Endodermal cell (in vitro differentiated cells): ENCODE data around the gene WDSUB1. TPM values are rescaled to one million over a fixed set of nuclear protein-coding genes. Genes with fewer than 3 reads are reported as not detected.
A peak's percentile ranks its signal among the peaks of the same experiment; 100 is the strongest.

Experiments
- DNase-seq: peaks from one replicate; pipeline ENCODE4 v3.0.0-alpha.2; 2017
- H3K27ac ChIP-seq: 2 replicates; pipeline ENCODE4 v1.5.1; 2013; ENCODE audit warnings: mild to moderate bottlenecking, low read depth, low read length, moderate library complexity
- H3K27me3 ChIP-seq: 2 replicates; pipeline ENCODE4 v1.6.1; 2013; ENCODE audit warnings: mild to moderate bottlenecking, low read length, moderate library complexity; ENCODE audit not compliant: insufficient read depth, control insufficient read depth, poor library complexity, severe bottlenecking
- H3K36me3 ChIP-seq: 2 replicates; pipeline ENCODE4 v1.7.0; 2013; ENCODE audit warnings: mild to moderate bottlenecking, low read length, moderate library complexity; ENCODE audit not compliant: control insufficient read depth, insufficient read depth
- H3K4me1 ChIP-seq: one replicate; pipeline ENCODE4 v1.7.0; 2013; ENCODE audit warnings: low read length; ENCODE audit not compliant: control insufficient read depth, insufficient read depth
- H3K4me3 ChIP-seq: 2 replicates; pipeline ENCODE4 v1.5.1; 2013; ENCODE audit warnings: mild to moderate bottlenecking, low read length, moderate library complexity
- H3K9ac ChIP-seq: 2 replicates; pipeline ENCODE4 v1.6.1; 2013; ENCODE audit warnings: mild to moderate bottlenecking, low read length, moderate library complexity; ENCODE audit not compliant: poor library complexity, severe bottlenecking; ENCODE audit errors: extremely low read depth
- H3K9me3 ChIP-seq: 2 replicates; pipeline ENCODE4 v1.6.1; 2013; ENCODE audit warnings: mild to moderate bottlenecking, low read length, moderate library complexity; ENCODE audit not compliant: control insufficient read depth
- H3K27ac Mint-ChIP-seq: 2 replicates; pipeline ENCODE4 v1.8.0; 2020; ENCODE audit warnings: mixed read lengths
- H3K27me3 Mint-ChIP-seq: 2 replicates; pipeline ENCODE4 v1.8.0; 2021; ENCODE audit warnings: mild to moderate bottlenecking, mixed read lengths; ENCODE audit not compliant: insufficient read depth
- H3K36me3 Mint-ChIP-seq: 2 replicates; pipeline ENCODE4 v1.8.0; 2020; ENCODE audit warnings: low read depth, mixed read lengths
- H3K4me1 Mint-ChIP-seq: 2 replicates; pipeline ENCODE4 v1.8.0; 2020; ENCODE audit warnings: mixed read lengths
- H3K4me3 Mint-ChIP-seq: 2 replicates; pipeline ENCODE4 v1.8.0; 2020; ENCODE audit warnings: mild to moderate bottlenecking, moderate library complexity, mixed read lengths
- H3K9me3 Mint-ChIP-seq: 2 replicates; pipeline ENCODE4 v1.8.0; 2020; ENCODE audit warnings: mild to moderate bottlenecking, mixed read lengths
- WGBS, 2 experiments: methylation state at CpG; one replicate each; pipeline versions ENCODE4 v1.1.5 to v1.1.7; 2013; ENCODE audit warnings: missing lambda C conversion rate in 2 of 2, mixed read lengths in 1 of 2; ENCODE audit not compliant: insufficient coverage in 1 of 2, insufficient read length in 1 of 2; 5-methylcytosine and 5-hydroxymethylcytosine counted together
- long read RNA-seq, 4 experiments: library from polyadenylated mRNA in 2 of 4; library from RNA in 1 of 4; library from capped mRNA in 1 of 4; stranded (forward) in 3 of 4; unstranded in 1 of 4; transcript quantifications; one replicate each; pipeline ENCODE4 v2.0.0, GENCODE V29; 2020 to 2021; ENCODE audit warnings: inconsistent platforms in 1 of 4
- polyA plus RNA-seq, 2 experiments: library from polyadenylated mRNA; stranded (reverse); fragments of 50-300 nt; gene quantifications; one replicate each; pipeline ENCODE4 v1.2.3, GENCODE V29; 2013
- total RNA-seq, 2 donors: library from RNA; stranded (reverse); fragmentation: NEBNext Ultra II Directional in 1 of 2; extraction: Animal tissue kit (Norgen Biotek cat#: 25700) in 1 of 2; gene quantifications; 2 replicates in 1 of 2; 3 replicates in 1 of 2; pipeline ENCODE4 v1.2.1, GENCODE V29; 2021
- TF ChIP-seq, protein P1 (sequence below): fragments of 200-600 bp; sonication (generic); conservative IDR thresholded peaks from 2 replicates; pipeline ENCODE4 v1.5.0; 2021; ENCODE audit warnings: antibody characterized with exemption, mild to moderate bottlenecking

Gene WDSUB1, protein sequence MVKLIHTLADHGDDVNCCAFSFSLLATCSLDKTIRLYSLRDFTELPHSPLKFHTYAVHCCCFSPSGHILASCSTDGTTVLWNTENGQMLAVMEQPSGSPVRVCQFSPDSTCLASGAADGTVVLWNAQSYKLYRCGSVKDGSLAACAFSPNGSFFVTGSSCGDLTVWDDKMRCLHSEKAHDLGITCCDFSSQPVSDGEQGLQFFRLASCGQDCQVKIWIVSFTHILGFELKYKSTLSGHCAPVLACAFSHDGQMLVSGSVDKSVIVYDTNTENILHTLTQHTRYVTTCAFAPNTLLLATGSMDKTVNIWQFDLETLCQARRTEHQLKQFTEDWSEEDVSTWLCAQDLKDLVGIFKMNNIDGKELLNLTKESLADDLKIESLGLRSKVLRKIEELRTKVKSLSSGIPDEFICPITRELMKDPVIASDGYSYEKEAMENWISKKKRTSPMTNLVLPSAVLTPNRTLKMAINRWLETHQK
- 10 to 100 TPM; 10.7 to 14.7 TPM for total RNA-seq
- 7.1 TPM for polyA plus RNA-seq (2013, experiment 1 of 2)
- 6.4 TPM for polyA plus RNA-seq (2013, experiment 2 of 2)
- long read RNA-seq, experiment 1, partial matches to known transcripts = 4 of 12 reads
- long read RNA-seq, experiment 1, other reads (novel, unspliced or antisense) = 7 of 12 reads
- long read RNA-seq, experiment 2, transcript WDSUB1-202 (11 exons, 1,912 nt) = major isoform, 10 of 29 reads
- long read RNA-seq, experiment 2, partial matches to known transcripts = 1 of 29 reads
- long read RNA-seq, experiment 2, other reads (novel, unspliced or antisense) = 14 of 29 reads
- long read RNA-seq, experiment 3, transcript WDSUB1-202 (11 exons, 1,912 nt) = major isoform, 27 of 51 reads
- long read RNA-seq, experiment 3, partial matches to known transcripts = 2 of 51 reads
- long read RNA-seq, experiment 3, other reads (novel, unspliced or antisense) = 18 of 51 reads
- long read RNA-seq, experiment 4, transcript WDSUB1-202 (11 exons, 1,912 nt) = major isoform, 16 of 40 reads
- long read RNA-seq, experiment 4, partial matches to known transcripts = 3 of 40 reads
- long read RNA-seq, experiment 4, other reads (novel, unspliced or antisense) = 18 of 40 reads

GRCh38 chr2:159285929-159286708, at the start of gene WDSUB1:
WDSUB1 (minus strand) TSS chr2:159286703; CDS start chr2:159283069, 3,634 bp downstream.
- H3K9ac ChIP-seq = peak within 1 kb of the TSS; percentile 90
- H3K27me3 Mint-ChIP-seq = no peaks in the 10 kb centered on the region
- H3K9me3 ChIP-seq = no peaks in the 10 kb centered on the region
- peaks cover 13% of the 10 kb centered on the region for H3K36me3 ChIP-seq
- peak within 1 kb of the TSS; percentile 88 for H3K4me3 ChIP-seq
- H3K4me1 ChIP-seq = no peaks in the 10 kb centered on the region
- H3K27ac Mint-ChIP-seq = peak within 1 kb of the TSS; percentile 99
- whole genome bisulfite sequencing, 2 experiments = 4 to 9% methylated on average over 13 to 64 of the region's 64 CpGs
- peak within 1 kb of the TSS; percentile 82 for H3K4me3 Mint-ChIP-seq
- H3K27me3 ChIP-seq = no peaks in the 10 kb centered on the region
- H3K4me1 Mint-ChIP-seq = peaks cover 7% of the 10 kb centered on the region
- no peaks in the 10 kb centered on the region for H3K9me3 Mint-ChIP-seq
- H3K36me3 Mint-ChIP-seq = peaks cover 13% of the 10 kb centered on the region
- peak within 1 kb of the TSS; percentile 78 for H3K27ac ChIP-seq
- TF ChIP-seq, protein P1, sequence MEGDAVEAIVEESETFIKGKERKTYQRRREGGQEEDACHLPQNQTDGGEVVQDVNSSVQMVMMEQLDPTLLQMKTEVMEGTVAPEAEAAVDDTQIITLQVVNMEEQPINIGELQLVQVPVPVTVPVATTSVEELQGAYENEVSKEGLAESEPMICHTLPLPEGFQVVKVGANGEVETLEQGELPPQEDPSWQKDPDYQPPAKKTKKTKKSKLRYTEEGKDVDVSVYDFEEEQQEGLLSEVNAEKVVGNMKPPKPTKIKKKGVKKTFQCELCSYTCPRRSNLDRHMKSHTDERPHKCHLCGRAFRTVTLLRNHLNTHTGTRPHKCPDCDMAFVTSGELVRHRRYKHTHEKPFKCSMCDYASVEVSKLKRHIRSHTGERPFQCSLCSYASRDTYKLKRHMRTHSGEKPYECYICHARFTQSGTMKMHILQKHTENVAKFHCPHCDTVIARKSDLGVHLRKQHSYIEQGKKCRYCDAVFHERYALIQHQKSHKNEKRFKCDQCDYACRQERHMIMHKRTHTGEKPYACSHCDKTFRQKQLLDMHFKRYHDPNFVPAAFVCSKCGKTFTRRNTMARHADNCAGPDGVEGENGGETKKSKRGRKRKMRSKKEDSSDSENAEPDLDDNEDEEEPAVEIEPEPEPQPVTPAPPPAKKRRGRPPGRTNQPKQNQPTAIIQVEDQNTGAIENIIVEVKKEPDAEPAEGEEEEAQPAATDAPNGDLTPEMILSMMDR = no peak
- DNase-seq = peak; percentile 85

- WGBS, 2 experiments = 95 to 100% methylated on average over 1 to 5 of the region's 5 CpGs
- Mint-ChIP-seq H3K27me3 (no peaks in the 10 kb centered on the region), H3K36me3 (peaks cover 35% of the 10 kb centered on the region), H3K4me3 (no peak overlapping the region), H3K4me1 (no peaks in the 10 kb centered on the region), H3K27ac (no peak overlapping the region), H3K9me3 (no peaks in the 10 kb centered on the region)
- H3K9me3 ChIP-seq = no peaks in the 10 kb centered on the region
- no peak overlapping the region for H3K4me3 ChIP-seq
- no peak overlapping the region for H3K9ac ChIP-seq
- peaks cover 48% of the 10 kb centered on the region for H3K36me3 ChIP-seq
- DNase-seq = no peak
- no peaks in the 10 kb centered on the region for H3K27me3 ChIP-seq
- TF ChIP-seq, protein P1 = no peak
- no peak overlapping the region for H3K27ac ChIP-seq
- no peaks in the 10 kb centered on the region for H3K4me1 ChIP-seq
Observed at GRCh38 chr2:159326569-159327255, 40.2 kb upstream of the WDSUB1 start.
